K562 (cell line): Measurements from ENCODE around the gene RING1. TPM values are rescaled to one million over a fixed set of nuclear protein-coding genes. Genes with fewer than 3 reads are reported as not detected.
A peak's percentile ranks its signal among the peaks of the same experiment; 100 is the strongest.

Source experiments
- ARHGAP35 ChIP-seq: fragments of 450-650 bp; IDR thresholded peaks from 2 replicates; pipeline ENCODE4 v1.6.1; 2018; ENCODE audit not compliant: partially characterized antibody
- CBFA2T3 ChIP-seq: fragments of 450-650 bp; IDR thresholded peaks from 2 replicates; pipeline ENCODE4 v1.6.1; 2017
- CEBPZ ChIP-seq: fragments of 150-350 bp; IDR thresholded peaks from 2 replicates; pipeline ENCODE4 v1.6.1; 2014; ENCODE audit warnings: low read depth, mild to moderate bottlenecking, low read length, borderline replicate concordance
- CXXC5 ChIP-seq: fragments of 250-450 bp; sonication (Bioruptor Pico); IDR thresholded peaks from 2 replicates; pipeline ENCODE4 v1.8.0; 2022; ENCODE audit warnings: inconsistent platforms, mild to moderate bottlenecking, moderate library complexity
- DEAF1 ChIP-seq: fragments of 450-650 bp; formaldehyde crosslinking; IDR thresholded peaks from 2 replicates; pipeline ENCODE4 v1.4.0; 2020; ENCODE audit warnings: mild to moderate bottlenecking, moderate library complexity
- FOSL1 ChIP-seq: fragments of 200-800 bp; sonication (Bioruptor generic); conservative IDR thresholded peaks from 2 replicates; pipeline ENCODE4 v1.6.1; 2016; ENCODE audit warnings: missing genetic modification characterization, missing compliant biosample characterization
- GATAD2A ChIP-seq: fragments of 450-650 bp; IDR thresholded peaks from 2 replicates; pipeline ENCODE4 v1.6.1; 2017
- NRF1 ChIP-seq, 2 experiments: fragments of 450-650 bp; IDR thresholded peaks in 1 of 2; conservative IDR thresholded peaks in 1 of 2; 2 replicates each; pipeline ENCODE4 v1.6.1; 2014; ENCODE audit warnings: mild to moderate bottlenecking in 2 of 2
- TAF7 ChIP-seq: fragments of 450-650 bp; IDR thresholded peaks from 2 replicates; pipeline ENCODE4 v1.6.1; 2016; ENCODE audit warnings: missing genetic modification characterization, missing compliant biosample characterization
- TFE3 ChIP-seq: fragments of 450-650 bp; formaldehyde crosslinking; IDR thresholded peaks from 2 replicates; pipeline ENCODE4 v1.4.0; 2020; ENCODE audit warnings: mild to moderate bottlenecking, mixed read lengths
- THAP12 ChIP-seq: fragments of 250-450 bp; sonication (Bioruptor Pico); IDR thresholded peaks from 2 replicates; pipeline ENCODE4 v1.9.0; 2021; ENCODE audit warnings: mild to moderate bottlenecking, inconsistent platforms
- ZBTB43 ChIP-seq: sonication (generic); formaldehyde crosslinking; IDR thresholded peaks from 2 replicates; pipeline ENCODE4 v1.8.0; 2023; ENCODE audit warnings: mild to moderate bottlenecking, missing genetic modification reagents
- ZNF518B ChIP-seq: fragments of 250-450 bp; sonication (Bioruptor Pico); IDR thresholded peaks from 2 replicates; pipeline ENCODE4 v1.5.0; 2021; ENCODE audit warnings: mild to moderate bottlenecking, moderate library complexity
- polyA plus RNA-seq, 8 experiments: library from polyadenylated mRNA; depleted of rRNA in 4 of 8; stranded (reverse) in 5 of 8; unstranded in 3 of 8; fragments of >200 nt; fragmentation: Nextera tagmentation in 2 of 8; fragmentation: Illumina TruSeq in 1 of 8; extraction: Ambion mirVana in 2 of 8; extraction: Trizol in 1 of 8; gene quantifications; 2 replicates each; pipeline versions ENCODE4 v1.2.1 to v1.2.3, GENCODE V29; 2011 to 2014; ENCODE audit warnings: inconsistent platforms in 1 of 8, missing spikeins in 1 of 8
- total RNA-seq, 7 experiments: library from RNA; depleted of rRNA in 6 of 7; stranded (reverse); fragments of >200 nt in 6 of 7; fragmentation: Illumina TruSeq in 2 of 7; extraction: Trizol in 2 of 7; gene quantifications; 2 replicates each; pipeline versions ENCODE4 v1.2.1 to v1.2.3, GENCODE V29; 2011 to 2021; ENCODE audit warnings: low replicate concordance in 1 of 7

RING1 gene
- total and polyA plus RNA-seq, 9 of the 15 experiments (the other 6 are each of a cell fraction or from before 2014, with no cell fraction given), result 4.2 to 59.1 (median 36.9) TPM

GRCh38 chr6:33247977-33248642 lies 39.8 kb downstream of the RING1 start (continued):
- TF ChIP-seq CEBPZ (no peak), CBFA2T3 (no peak), ZBTB43 (CRISPR knock-in tag) (0 out of 2 replicates have a peak, but pooled peaks have one; percentile 29), THAP12 (CRISPR knock-in tag) (no peak), FOSL1 (tag) (0 out of 2 replicates have a peak, but pooled peaks have one; percentile 5), GATAD2A (0 out of 2 replicates have a peak, but pooled peaks have one; percentile 9), DEAF1 (CRISPR knock-in tag) (peak; percentile 90), ARHGAP35 (no peak), NRF1 (conservative IDR thresholded peaks at IDR 0.05 in 1 of 2, IDR thresholded peaks at IDR 0.05 in 1 of 2) (peak; percentile 76 to 83), ZNF518B (CRISPR knock-in tag) (no peak), TFE3 (CRISPR knock-in tag) (no peak), CXXC5 (CRISPR knock-in tag) (peak; percentile 35), TAF7 (tag) (no peak)
